ENCODE results near the gene KLHL33.
A peak's percentile ranks its signal among the peaks of the same experiment; 100 is the strongest.
"Not testable (repeated sequence)": the region's sequence is repeated elsewhere in the genome, so short reads cannot be mapped to it uniquely, and the experiment has no call there.

The KLHL33 gene

DNA sequence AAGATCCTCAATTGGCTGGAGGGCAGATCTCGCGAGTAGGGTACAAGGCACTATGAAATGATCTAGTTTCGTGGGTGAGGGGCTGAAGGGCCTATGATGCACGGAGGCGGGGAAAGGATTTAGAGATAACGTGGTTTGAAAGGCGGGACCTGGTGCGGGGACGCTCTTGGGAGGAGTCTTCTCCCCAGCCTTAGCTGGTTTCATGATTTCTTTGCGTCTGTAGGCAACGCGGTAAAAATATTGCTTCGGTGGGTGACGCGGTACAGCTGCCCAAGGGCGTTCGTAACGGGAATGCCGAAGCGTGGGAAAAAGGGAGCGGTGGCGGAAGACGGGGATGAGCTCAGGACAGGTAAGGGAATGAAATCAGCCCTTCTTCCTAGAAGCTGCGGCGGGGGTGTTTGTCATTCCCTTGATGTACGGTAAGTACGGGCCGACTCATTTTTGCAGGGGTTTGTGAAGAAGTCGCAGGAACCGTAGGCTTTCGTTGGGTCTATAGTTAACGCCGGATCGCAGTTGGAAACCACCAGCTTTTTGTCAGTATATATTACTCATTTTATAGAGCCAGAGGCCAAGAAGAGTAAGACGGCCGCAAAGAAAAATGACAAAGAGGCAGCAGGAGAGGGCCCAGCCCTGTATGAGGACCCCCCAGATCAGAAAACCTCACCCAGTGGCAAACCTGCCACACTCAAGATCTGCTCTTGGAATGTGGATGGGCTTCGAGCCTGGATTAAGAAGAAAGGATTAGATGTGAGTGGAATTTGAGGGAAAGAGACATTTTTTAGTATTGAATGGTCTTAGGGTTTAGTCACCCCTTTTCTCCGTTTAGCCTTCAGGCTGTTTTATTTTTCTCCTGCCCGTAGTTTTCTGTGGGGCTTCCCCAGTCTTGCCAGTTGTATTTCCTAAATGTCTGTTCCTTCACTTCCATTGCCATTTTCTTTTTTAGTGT, 19.7 kb upstream of the KLHL33 start:
- H3K4me1 ChIP-seq = peaks cover 0 to 49% (median 37%) of the 10 kb centered on the region in 4 donors
- intact Hi-C loops (cut with DNase I; ENCODE audit: low total_unique reads) = no loop called here
- peak overlapping the region; percentile 71 to 72 for H3K4me3 ChIP-seq
- H3K36me3 ChIP-seq = peaks cover 41 to 56% (median 47%) of the 10 kb centered on the region in 3 donors
- no peaks in the 10 kb centered on the region for H3K27me3 ChIP-seq
- no peak for TF ChIP-seq CTCF (IDR thresholded peaks at IDR 0.05)
- DNase-seq = no peak
- H3K27ac ChIP-seq = peak overlapping the region; percentile 84 to 93
- H3K9me3 ChIP-seq = no peaks in the 10 kb centered on the region

DNA sequence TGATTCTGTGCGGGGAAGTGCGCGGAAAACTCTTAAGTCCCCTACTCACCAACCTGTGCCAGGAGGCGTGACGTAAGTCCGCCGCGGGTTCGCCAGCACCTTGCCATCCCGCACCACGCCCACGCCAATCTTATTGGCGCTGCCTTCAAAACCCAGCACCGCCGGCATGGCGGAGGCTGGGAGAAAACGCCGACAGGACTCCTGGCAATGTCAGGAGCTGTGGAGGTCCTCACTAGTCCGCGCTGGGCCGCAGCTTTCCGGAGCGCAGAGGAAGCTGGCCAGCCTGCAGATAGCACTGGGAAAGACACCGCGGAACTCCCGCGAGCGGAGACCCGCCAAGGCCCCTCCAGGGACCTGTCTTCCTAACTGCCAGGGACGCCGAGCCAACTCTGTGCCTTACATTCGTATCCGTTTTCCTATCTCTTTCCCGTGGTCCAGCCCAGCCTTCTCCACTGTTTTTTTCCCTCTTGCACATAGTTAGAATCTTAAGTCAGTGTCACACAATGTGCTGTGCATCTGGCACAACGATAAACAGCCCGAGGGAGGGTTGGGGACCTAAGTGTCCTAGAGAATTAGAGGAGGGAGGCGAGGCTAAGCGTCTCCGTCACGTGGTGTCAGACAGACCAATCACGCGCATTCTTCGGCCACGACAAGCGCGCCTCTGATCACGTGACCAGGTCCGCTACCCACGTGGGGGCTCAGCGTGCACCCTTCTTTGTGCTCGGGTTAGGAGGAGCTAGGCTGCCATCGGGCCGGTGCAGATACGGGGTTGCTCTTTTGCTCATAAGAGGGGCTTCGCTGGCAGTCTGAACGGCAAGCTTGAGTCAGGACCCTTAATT, 18.8 kb upstream of the KLHL33 start, which contains the start of the genes APEX1 and OSGEP:
Gene APEX1 (plus strand): TSS at position 711 of the 839 bp plus-strand sequence. CDS start 420 bp downstream, outside the sequence.
Gene OSGEP (minus strand): TSS at position 297 of the 839 bp plus-strand sequence. CDS start 129 bp downstream, at position 168.
- Histone ChIP-seq H3K4me3 (peak within 1 kb of the TSS; percentile 71 to 72), H3K9me3 (no peaks in the 10 kb centered on the region), H3K36me3 (peaks cover 50 to 61% (median 52%) of the 10 kb centered on the region in 3 donors), H3K27me3 (no peaks in the 10 kb centered on the region), H3K4me1 (peaks cover 0 to 40% (median 29%) of the 10 kb centered on the region in 4 donors), H3K27ac (peak within 1 kb of the TSS; percentile 84 to 93)
- intact Hi-C loops (cut with DNase I; ENCODE audit: low total_unique reads) = loop anchor here (5.0 kb wide), 1 partner anchor 37 kb away; no protein-coding TSS in a partner anchor
- no peak for TF ChIP-seq CTCF (IDR thresholded peaks at IDR 0.05)
- peak; percentile 99 for DNase-seq

- not testable (repeated sequence) for H3K4me3 ChIP-seq, H3K9me3 ChIP-seq, DNase-seq, H3K27me3 ChIP-seq
- H3K36me3 ChIP-seq = peaks cover 52 to 61% (median 53%) of the 10 kb centered on the region in 3 donors
- peaks cover 0 to 30% (median 22%) of the 10 kb centered on the region in 4 donors for H3K4me1 ChIP-seq
- intact Hi-C loops (cut with DNase I; ENCODE audit: low total_unique reads) = loop anchor here (5.0 kb wide), 1 partner anchor 36 kb away; no protein-coding TSS in a partner anchor
- peak overlapping the region in 1 of 2 donors; percentile 84 for H3K27ac ChIP-seq
Measured at GRCh38 chr14:20452831-20453230, 16.9 kb upstream of the KLHL33 start.

GRCh38 chr14:20446889-20447288, 10.9 kb upstream of the KLHL33 start:
- TF ChIP-seq CTCF (IDR thresholded peaks at IDR 0.05) = no peak
- Histone ChIP-seq H3K27me3 (no peaks in the 10 kb centered on the region), H3K27ac (no peak overlapping the region), H3K36me3 (peaks cover 54 to 62% (median 58%) of the 10 kb centered on the region in 3 donors), H3K9me3 (no peaks in the 10 kb centered on the region), H3K4me1 (no peaks in the 10 kb centered on the region), H3K4me3 (no peak overlapping the region)
- intact Hi-C loops (cut with DNase I; ENCODE audit: low total_unique reads) = no loop called here
- DNase-seq = no peak

- H3K4me1 ChIP-seq; DNase-seq; H3K27ac ChIP-seq; H3K27me3 ChIP-seq; H3K4me3 ChIP-seq; H3K9me3 ChIP-seq; intact Hi-C loops (cut with DNase I; ENCODE audit: low total_unique reads): not testable (repeated sequence)
- peaks cover 28 to 31% (median 30%) of the 10 kb centered on the region in 3 donors for H3K36me3 ChIP-seq
Measured at GRCh38 chr14:20443650-20444049, 7.7 kb upstream of the KLHL33 start.

GRCh38 chr14:20441461-20441860, 5.5 kb upstream of the KLHL33 start:
- no peak for TF ChIP-seq CTCF (IDR thresholded peaks at IDR 0.05)
- no peak overlapping the region for H3K4me3 ChIP-seq
- H3K27ac ChIP-seq = no peak overlapping the region
- H3K27me3 ChIP-seq = no peaks in the 10 kb centered on the region
- H3K9me3 ChIP-seq = no peaks in the 10 kb centered on the region
- no peaks in the 10 kb centered on the region for H3K4me1 ChIP-seq
- no peak for DNase-seq
- intact Hi-C loops (cut with DNase I; ENCODE audit: low total_unique reads) = no loop called here
- H3K36me3 ChIP-seq = peaks cover 6 to 9% (median 8%) of the 10 kb centered on the region in 3 donors
